H9 (cell line): ENCODE results near the gene PRPF40B. TPM values are rescaled to one million over a fixed set of nuclear protein-coding genes. Genes with fewer than 3 reads are reported as not detected.

Experiments used
- DNase-seq: peaks from one replicate; pipeline ENCODE4 v3.0.0-alpha.2; 2017
- H2AFZ ChIP-seq: one replicate; pipeline ENCODE4 v1.6.1; 2013; ENCODE audit warnings: mild to moderate bottlenecking, low read length, control low read depth, moderate library complexity
- H2AK5ac ChIP-seq: 2 replicates; pipeline ENCODE4 v1.6.1; 2013; ENCODE audit warnings: low read length, control low read depth, mixed read lengths; ENCODE audit not compliant: insufficient read length
- H2BK120ac ChIP-seq: one replicate; pipeline ENCODE4 v1.6.1; 2013; ENCODE audit warnings: low read depth, mild to moderate bottlenecking, low read length, control low read depth, inconsistent platforms; ENCODE audit not compliant: poor library complexity, severe bottlenecking
- H2BK12ac ChIP-seq: 2 replicates; pipeline ENCODE4 v1.6.1; 2013; ENCODE audit warnings: low read length, control low read depth, mixed read lengths, low read depth; ENCODE audit not compliant: insufficient read length
- H2BK15ac ChIP-seq: 2 replicates; pipeline ENCODE4 v1.6.1; 2013; ENCODE audit warnings: low read depth, low read length, control low read depth
- H2BK20ac ChIP-seq: one replicate; pipeline ENCODE4 v1.6.1; 2013; ENCODE audit warnings: low read depth, mild to moderate bottlenecking, low read length, control low read depth, inconsistent platforms; ENCODE audit not compliant: poor library complexity, severe bottlenecking
- H2BK5ac ChIP-seq: 2 replicates; pipeline ENCODE4 v1.6.1; 2013; ENCODE audit warnings: low read length, control low read depth, mixed read lengths; ENCODE audit not compliant: insufficient read length
- H3K14ac ChIP-seq: 2 replicates; pipeline ENCODE4 v1.6.1; 2013; ENCODE audit warnings: low read length, control low read depth; ENCODE audit not compliant: insufficient read depth
- H3K18ac ChIP-seq: 2 replicates; pipeline ENCODE4 v1.6.1; 2013; ENCODE audit warnings: low read depth, mild to moderate bottlenecking, mixed read lengths, low read length, control low read depth; ENCODE audit not compliant: insufficient read length
- H3K23ac ChIP-seq: 2 replicates; pipeline ENCODE4 v1.6.1; 2013; ENCODE audit warnings: low read length, control low read depth, mixed read lengths, low read depth; ENCODE audit not compliant: insufficient read length
- H3K23me2 ChIP-seq: 2 replicates; pipeline ENCODE4 v1.6.1; 2013; ENCODE audit warnings: low read depth, mild to moderate bottlenecking, mixed read lengths, low read length, control low read depth; ENCODE audit not compliant: insufficient read length, poor library complexity, severe bottlenecking
- H3K27ac ChIP-seq: 2 replicates; pipeline ENCODE4 v1.5.1; 2013; ENCODE audit warnings: low read length, control low read depth, mixed read lengths, low read depth; ENCODE audit not compliant: insufficient read length
- H3K27me3 ChIP-seq: 2 replicates; pipeline ENCODE4 v1.6.1; 2013; ENCODE audit warnings: low read length, control low read depth, inconsistent platforms; ENCODE audit not compliant: insufficient read depth
- H3K4ac ChIP-seq: 2 replicates; pipeline ENCODE4 v1.6.1; 2013; ENCODE audit warnings: low read depth, mild to moderate bottlenecking, control low read depth, inconsistent platforms, low read length, moderate library complexity
- H3K4me1 ChIP-seq: 2 replicates; pipeline ENCODE4 v1.6.1; 2013; ENCODE audit warnings: low read length, control low read depth, inconsistent platforms; ENCODE audit not compliant: insufficient read depth
- H3K4me2 ChIP-seq: 2 replicates; pipeline ENCODE4 v1.6.1; 2013; ENCODE audit warnings: low read length, control low read depth, mixed read lengths; ENCODE audit not compliant: insufficient read length, insufficient read depth
- H3K56ac ChIP-seq: 2 replicates; pipeline ENCODE4 v1.6.1; 2013; ENCODE audit warnings: low read depth, mild to moderate bottlenecking, mixed read lengths, low read length, control low read depth; ENCODE audit not compliant: insufficient read length
- H3K79me1 ChIP-seq: 2 replicates; pipeline ENCODE4 v1.6.1; 2013; ENCODE audit warnings: low read depth, mild to moderate bottlenecking, moderate library complexity, low read length, control low read depth, inconsistent platforms; ENCODE audit not compliant: insufficient read depth, poor library complexity, severe bottlenecking
- H3K79me2 ChIP-seq: 2 replicates; pipeline ENCODE4 v1.6.1; 2013; ENCODE audit warnings: low read length, control low read depth, inconsistent platforms; ENCODE audit not compliant: insufficient read depth
- H3K9ac ChIP-seq: 2 replicates; pipeline ENCODE4 v1.6.1; 2013; ENCODE audit warnings: low read length, control low read depth, mixed read lengths; ENCODE audit not compliant: insufficient read length; ENCODE audit errors: extremely low read depth
- H3K9me3 ChIP-seq: one replicate; pipeline ENCODE4 v1.6.1; 2013; ENCODE audit warnings: low read depth, low read length, inconsistent platforms; ENCODE audit not compliant: control insufficient read depth
- H3T11ph ChIP-seq: one replicate; pipeline ENCODE4 v1.6.1; 2013; ENCODE audit warnings: mild to moderate bottlenecking, low read length, control low read depth, inconsistent platforms
- H4K20me1 ChIP-seq: one replicate; pipeline ENCODE4 v1.6.1; 2013; ENCODE audit not compliant: control insufficient read depth, insufficient read length, insufficient read depth
- H4K5ac ChIP-seq: 2 replicates; pipeline ENCODE4 v1.6.1; 2013; ENCODE audit warnings: low read depth, mild to moderate bottlenecking, mixed read lengths, low read length, control low read depth; ENCODE audit not compliant: insufficient read length
- H4K8ac ChIP-seq: replicated peaks from 2 replicates; pipeline ENCODE4 v1.6.1; 2013; ENCODE audit warnings: low read length, control low read depth, mixed read lengths, low read depth; ENCODE audit not compliant: insufficient read length
- H4K91ac ChIP-seq: 2 replicates; pipeline ENCODE4 v1.6.1; 2013; ENCODE audit warnings: low read depth, mild to moderate bottlenecking, moderate library complexity, mixed read lengths, low read length, control low read depth; ENCODE audit not compliant: insufficient read length
- H3K27ac Mint-ChIP-seq, 3 experiments: 2 replicates in 2 of 3; 3 replicates in 1 of 3; pipeline ENCODE4 v1.8.0; 2020 to 2021; ENCODE audit warnings: mixed read lengths in 3 of 3, mild to moderate bottlenecking in 1 of 3, moderate library complexity in 1 of 3
- H3K27me3 Mint-ChIP-seq: 2 replicates; pipeline ENCODE4 v1.8.0; 2021; ENCODE audit warnings: low read depth, mild to moderate bottlenecking, moderate library complexity, mixed read lengths
- H3K36me3 Mint-ChIP-seq, 3 experiments: 2 replicates in 2 of 3; 3 replicates in 1 of 3; pipeline ENCODE4 v1.8.0; 2020 to 2021; ENCODE audit warnings: low read depth in 3 of 3, mixed read lengths in 3 of 3; ENCODE audit not compliant: insufficient read depth in 1 of 3
- H3K4me1 Mint-ChIP-seq, 2 experiments: 2 replicates each; pipeline ENCODE4 v1.8.0; 2020; ENCODE audit warnings: mixed read lengths in 2 of 2
- H3K4me3 Mint-ChIP-seq, 2 experiments: 2 replicates in 1 of 2; 3 replicates in 1 of 2; pipeline ENCODE4 v1.8.0; 2020 to 2021; ENCODE audit warnings: mild to moderate bottlenecking in 2 of 2, mixed read lengths in 2 of 2, moderate library complexity in 1 of 2
- H3K9me3 Mint-ChIP-seq, 2 experiments: 2 replicates in 1 of 2; 3 replicates in 1 of 2; pipeline ENCODE4 v1.8.0; 2020; ENCODE audit warnings: mild to moderate bottlenecking in 2 of 2, mixed read lengths in 2 of 2, moderate library complexity in 1 of 2
- WGBS: extraction: QIAGEN DNeasy Blood & Tissue Kit; methylation state at CpG from one replicate; pipeline ENCODE4 v1.1.7; 2013; ENCODE audit warnings: missing lambda C conversion rate, low lambda C conversion rate, mixed read lengths; ENCODE audit not compliant: insufficient read length; ENCODE audit errors: extremely low coverage; 5-methylcytosine and 5-hydroxymethylcytosine counted together
- total RNA-seq: library from RNA; stranded (reverse); gene quantifications from 2 replicates; pipeline ENCODE4 v1.2.1, GENCODE V29; 2021
- TF ChIP-seq, protein P1 (sequence below): fragments of 200-600 bp; sonication (generic); conservative IDR thresholded peaks from 3 replicates; pipeline ENCODE4 v1.8.0; 2021; ENCODE audit warnings: antibody characterized with exemption, mild to moderate bottlenecking

PRPF40B gene
- total RNA-seq, 1 experiment from 2014 or later, result 19.0 TPM

- Mint-ChIP-seq H3K36me3 (peaks cover 8 to 20% (median 10%) of the 10 kb centered on the region in 3 experiments; a peak in 6 of 7 replicates), H3K9me3 (no peaks in the 10 kb centered on the region), H3K27me3 (no peaks in the 10 kb centered on the region), H3K27ac (peak overlapping the region in 1 of 3 experiments; percentile 80; a peak in 3 of 7 replicates), H3K4me3 (no peak overlapping the region), H3K4me1 (peaks cover 10 to 18% of the 10 kb centered on the region in 2 experiments)
- Histone ChIP-seq H2BK120ac (no peak overlapping the region), H3K79me2 (no peaks in the 10 kb centered on the region), H4K8ac (no peak overlapping the region), H4K91ac (no peak overlapping the region), H3K18ac (no peak overlapping the region), H4K5ac (no peak overlapping the region), H3K27ac (no peak overlapping the region), H3K4me2 (no peak overlapping the region), H2BK20ac (no peak overlapping the region), H3K27me3 (no peaks in the 10 kb centered on the region), H2BK15ac (no peak overlapping the region), H3K23ac (no peak overlapping the region), H3K4ac (no peak overlapping the region), H2BK5ac (no peak overlapping the region), H3K56ac (no peak overlapping the region), H4K20me1 (no peaks in the 10 kb centered on the region), H3K4me1 (peaks cover 6% of the 10 kb centered on the region; the same call in 1 of the 2 replicates), H2AK5ac (no peak overlapping the region), H3K9ac (no peak overlapping the region), H3K9me3 (no peaks in the 10 kb centered on the region), H2BK12ac (no peak overlapping the region), H2AFZ (no peak overlapping the region), H3K23me2 (no peaks in the 10 kb centered on the region), H3K79me1 (no peaks in the 10 kb centered on the region), H3T11ph (no peak overlapping the region), H3K14ac (no peak overlapping the region)
- DNase-seq, result no peak
- no CpG with 5 or more reads among the region's 2 CpGs for WGBS
- TF ChIP-seq, protein P1, sequence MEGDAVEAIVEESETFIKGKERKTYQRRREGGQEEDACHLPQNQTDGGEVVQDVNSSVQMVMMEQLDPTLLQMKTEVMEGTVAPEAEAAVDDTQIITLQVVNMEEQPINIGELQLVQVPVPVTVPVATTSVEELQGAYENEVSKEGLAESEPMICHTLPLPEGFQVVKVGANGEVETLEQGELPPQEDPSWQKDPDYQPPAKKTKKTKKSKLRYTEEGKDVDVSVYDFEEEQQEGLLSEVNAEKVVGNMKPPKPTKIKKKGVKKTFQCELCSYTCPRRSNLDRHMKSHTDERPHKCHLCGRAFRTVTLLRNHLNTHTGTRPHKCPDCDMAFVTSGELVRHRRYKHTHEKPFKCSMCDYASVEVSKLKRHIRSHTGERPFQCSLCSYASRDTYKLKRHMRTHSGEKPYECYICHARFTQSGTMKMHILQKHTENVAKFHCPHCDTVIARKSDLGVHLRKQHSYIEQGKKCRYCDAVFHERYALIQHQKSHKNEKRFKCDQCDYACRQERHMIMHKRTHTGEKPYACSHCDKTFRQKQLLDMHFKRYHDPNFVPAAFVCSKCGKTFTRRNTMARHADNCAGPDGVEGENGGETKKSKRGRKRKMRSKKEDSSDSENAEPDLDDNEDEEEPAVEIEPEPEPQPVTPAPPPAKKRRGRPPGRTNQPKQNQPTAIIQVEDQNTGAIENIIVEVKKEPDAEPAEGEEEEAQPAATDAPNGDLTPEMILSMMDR, result no peak
Observed at GRCh38 chr12:49665384-49665783, 42.0 kb downstream of the PRPF40B start.
